GM12864 (cell line): ENCODE data around the gene KIF21B.

Experiments used
- DNase-seq: peaks from one replicate; pipeline ENCODE4 v3.0.0-alpha.2; 2011; ENCODE audit warnings: low read depth
- H3K4me3 ChIP-seq: 2 replicates; pipeline ENCODE4 v1.5.1; 2011; ENCODE audit warnings: mild to moderate bottlenecking, low read depth, low read length, control low read depth
- TF ChIP-seq, protein P1 (sequence below): IDR thresholded peaks from 2 replicates; pipeline ENCODE4 v1.5.1; 2011; ENCODE audit warnings: low read depth, mild to moderate bottlenecking, moderate library complexity, low read length, control low read depth, inconsistent platforms; ENCODE audit errors: missing control alignments

Gene KIF21B

DNA sequence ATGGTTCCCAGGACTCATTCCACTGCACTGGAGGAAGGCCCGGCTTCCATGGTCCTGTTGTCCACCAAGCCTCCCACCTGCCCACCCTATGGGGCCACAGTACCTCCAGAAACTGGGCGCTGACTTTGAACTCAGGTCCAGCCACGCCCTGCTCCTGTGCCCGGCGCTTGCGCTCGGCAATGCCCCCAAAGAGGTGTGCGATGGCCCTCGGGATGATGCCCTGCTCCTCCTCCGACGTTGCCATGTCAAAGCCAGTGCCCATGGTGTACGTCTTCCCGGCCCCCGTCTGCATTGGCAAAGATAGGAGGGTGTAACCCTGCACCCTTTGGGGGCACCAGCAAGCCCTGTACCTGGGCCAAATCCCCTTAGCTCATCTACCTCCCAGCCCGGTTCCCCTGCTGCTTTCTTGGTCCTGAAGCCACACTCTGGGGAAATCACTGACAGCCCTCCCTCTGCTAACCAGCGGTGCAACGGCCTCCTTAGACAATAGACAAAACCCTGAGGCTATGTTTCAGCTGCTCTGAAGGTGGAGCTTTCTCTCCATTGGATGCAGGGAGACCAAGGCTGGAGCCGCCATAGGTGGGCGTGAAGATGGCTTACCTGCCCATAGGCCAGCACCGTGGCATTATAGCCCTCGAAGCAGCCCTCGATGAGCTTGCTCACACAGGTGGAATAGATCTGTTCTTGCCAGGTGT is 14.7 kb downstream of the KIF21B start:
- no peak overlapping the region for H3K4me3 ChIP-seq
- no peak for DNase-seq
- TF ChIP-seq, protein P1, sequence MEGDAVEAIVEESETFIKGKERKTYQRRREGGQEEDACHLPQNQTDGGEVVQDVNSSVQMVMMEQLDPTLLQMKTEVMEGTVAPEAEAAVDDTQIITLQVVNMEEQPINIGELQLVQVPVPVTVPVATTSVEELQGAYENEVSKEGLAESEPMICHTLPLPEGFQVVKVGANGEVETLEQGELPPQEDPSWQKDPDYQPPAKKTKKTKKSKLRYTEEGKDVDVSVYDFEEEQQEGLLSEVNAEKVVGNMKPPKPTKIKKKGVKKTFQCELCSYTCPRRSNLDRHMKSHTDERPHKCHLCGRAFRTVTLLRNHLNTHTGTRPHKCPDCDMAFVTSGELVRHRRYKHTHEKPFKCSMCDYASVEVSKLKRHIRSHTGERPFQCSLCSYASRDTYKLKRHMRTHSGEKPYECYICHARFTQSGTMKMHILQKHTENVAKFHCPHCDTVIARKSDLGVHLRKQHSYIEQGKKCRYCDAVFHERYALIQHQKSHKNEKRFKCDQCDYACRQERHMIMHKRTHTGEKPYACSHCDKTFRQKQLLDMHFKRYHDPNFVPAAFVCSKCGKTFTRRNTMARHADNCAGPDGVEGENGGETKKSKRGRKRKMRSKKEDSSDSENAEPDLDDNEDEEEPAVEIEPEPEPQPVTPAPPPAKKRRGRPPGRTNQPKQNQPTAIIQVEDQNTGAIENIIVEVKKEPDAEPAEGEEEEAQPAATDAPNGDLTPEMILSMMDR, result no peak

DNA sequence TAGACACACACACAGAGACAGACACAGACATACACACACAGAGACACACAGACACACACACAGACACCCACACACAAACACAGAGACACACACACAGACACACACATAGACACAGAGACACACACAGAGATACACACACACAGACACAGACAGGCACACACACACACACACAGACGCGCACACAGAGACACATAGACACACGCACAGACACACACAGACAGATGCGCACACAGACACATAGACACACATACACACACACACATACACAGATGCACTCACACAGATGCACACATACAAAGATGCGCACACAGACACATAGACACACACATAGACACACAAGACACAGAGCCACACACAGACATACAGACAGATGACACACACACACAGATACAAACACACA is 16.0 kb downstream of the KIF21B start:
- TF ChIP-seq, protein P1, result no peak
- no peak for DNase-seq
- no peak overlapping the region for H3K4me3 ChIP-seq

DNA sequence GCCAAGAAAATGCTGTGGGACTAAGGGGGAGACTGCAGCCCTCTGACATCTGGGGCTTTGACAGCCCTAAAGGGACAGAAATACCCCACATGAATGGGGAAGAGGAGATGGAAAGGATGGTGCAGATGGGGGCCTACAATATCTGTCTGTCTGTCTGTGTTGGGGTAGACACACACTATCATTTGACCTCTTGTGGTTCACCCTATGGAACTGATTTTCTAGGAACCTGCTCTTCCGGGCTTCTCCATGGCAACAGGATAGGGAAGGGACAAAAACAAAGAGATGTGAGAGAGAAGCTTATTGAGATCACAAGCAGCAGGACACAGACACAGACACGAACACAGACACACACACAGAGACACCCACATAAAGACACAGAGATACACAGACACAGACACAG is 17.1 kb downstream of the KIF21B start:
- no peak overlapping the region for H3K4me3 ChIP-seq
- TF ChIP-seq, protein P1, result no peak
- DNase-seq, result no peak

DNA sequence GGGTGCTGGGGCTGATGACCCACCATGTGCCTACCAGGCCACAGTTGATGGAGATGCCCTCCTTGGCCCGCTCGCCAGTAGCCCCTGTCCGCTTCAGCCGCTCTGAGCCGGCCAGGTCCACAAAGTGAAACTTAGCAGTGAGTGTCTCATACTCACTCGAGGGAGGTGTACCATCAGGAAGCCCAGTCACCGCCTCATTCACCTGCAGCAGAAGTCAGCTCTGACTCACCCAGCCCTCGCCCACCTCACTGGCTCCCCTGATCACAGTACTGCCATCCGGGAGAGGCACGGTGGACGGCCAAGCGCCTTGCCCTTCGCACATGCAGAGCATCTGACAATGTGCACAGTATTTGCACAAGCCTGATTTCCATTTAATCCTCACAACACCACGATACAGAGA is 18.8 kb downstream of the KIF21B start:
- TF ChIP-seq, protein P1, result no peak
- DNase-seq, result no peak
- no peak overlapping the region for H3K4me3 ChIP-seq

DNA sequence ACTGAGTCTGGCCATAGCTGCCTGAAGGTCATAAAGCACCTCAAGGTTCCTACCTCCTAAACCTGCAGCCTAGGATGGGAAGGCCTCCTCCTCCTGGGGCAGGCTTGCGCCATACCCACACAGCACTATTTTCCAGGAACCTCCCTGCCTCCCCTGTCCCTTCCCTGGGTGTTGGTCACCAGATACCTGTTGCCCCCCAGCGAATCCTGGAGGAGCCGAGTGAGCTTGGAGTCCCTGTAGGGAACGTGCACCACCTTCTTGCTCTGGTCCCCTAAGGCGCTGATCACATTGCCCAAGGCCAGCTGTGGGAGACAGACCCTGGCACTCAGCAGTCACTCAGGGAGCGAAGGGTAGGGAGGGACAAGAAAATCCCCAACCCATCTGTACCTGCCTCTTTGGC is 19.4 kb downstream of the KIF21B start:
- no peak overlapping the region for H3K4me3 ChIP-seq
- TF ChIP-seq, protein P1, result no peak
- DNase-seq, result no peak

DNA sequence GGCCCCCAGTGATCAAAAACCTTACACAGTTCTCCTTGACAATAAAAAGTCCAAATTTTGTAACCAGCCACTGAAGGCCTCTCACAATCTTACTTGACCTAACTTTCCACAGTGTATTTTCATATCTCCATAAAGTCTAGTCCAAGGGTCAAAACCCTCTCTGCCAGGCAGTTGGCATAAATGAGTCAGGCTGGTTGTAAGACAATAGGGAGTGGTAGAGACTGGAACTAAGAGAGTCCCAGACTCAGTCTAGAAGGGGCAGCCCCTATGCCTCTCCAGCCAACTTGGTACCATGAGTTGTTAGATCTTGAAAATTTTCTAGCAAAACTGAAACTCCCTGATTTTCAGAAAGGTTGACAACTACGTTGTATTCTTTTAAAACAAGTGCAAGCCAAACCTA is 21.0 kb downstream of the KIF21B start:
- TF ChIP-seq, protein P1, result no peak
- H3K4me3 ChIP-seq, result no peak overlapping the region

DNA sequence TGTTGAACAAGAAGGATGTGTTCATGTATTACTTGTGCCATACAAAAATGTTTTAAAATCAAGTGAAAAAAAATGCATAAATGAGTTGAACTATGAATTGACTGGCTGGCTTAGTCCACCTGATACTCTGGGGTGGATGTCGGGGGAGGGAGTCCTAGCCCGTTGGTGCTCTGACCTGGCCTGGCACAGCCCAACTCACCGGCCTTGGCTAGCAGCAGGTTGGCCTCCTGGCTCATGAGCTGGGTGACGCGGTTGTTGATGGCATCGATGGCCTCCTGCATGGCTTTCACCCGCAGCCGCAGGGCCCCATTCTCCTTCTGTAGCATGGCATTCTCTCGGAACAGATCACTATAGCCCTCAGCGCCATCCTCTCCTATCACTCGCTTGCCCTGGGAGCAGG is 21.6 kb downstream of the KIF21B start:
- TF ChIP-seq, protein P1, result no peak
- H3K4me3 ChIP-seq, result no peak overlapping the region
- no peak for DNase-seq

More for the DNA sequence above, 21.0 kb downstream of the KIF21B start:
- no peak for DNase-seq
